ENCODE measurements around the gene KCNMA1.
"Not testable (repeated sequence)": the region's sequence is repeated elsewhere in the genome, so short reads cannot be mapped to it uniquely, and the experiment has no call there.

Gene KCNMA1

GRCh38 chr10:77664008-77664407 is 26.4 kb upstream of the KCNMA1 start:
- H4K8ac ChIP-seq (ENCODE audit: low read length) = no peak overlapping the region
- no peaks in the 10 kb centered on the region for H3K36me3 ChIP-seq (ENCODE audit: control insufficient read depth in 1 of 2, insufficient read depth in 2 of 2, low read depth in 1 of 2, low read length in 2 of 2)
- no peak overlapping the region for H3K18ac ChIP-seq (ENCODE audit: low read depth in 1 of 2, low read length in 2 of 2)
- H3K4me3 ChIP-seq (ENCODE audit: insufficient read depth in 1 of 2, low read depth in 1 of 2, low read length in 2 of 2) = no peak overlapping the region
- H3K4me2 ChIP-seq (ENCODE audit: low read length, poor library complexity, severe bottlenecking) = no peak overlapping the region
- H2BK120ac ChIP-seq (ENCODE audit: low read depth, low read length) = no peak overlapping the region
- H3K79me1 ChIP-seq (replicated peaks; ENCODE audit: low read length, poor library complexity, severe bottlenecking) = no peaks in the 10 kb centered on the region
- H3K27ac ChIP-seq (ENCODE audit: low read length, poor library complexity, severe bottlenecking) = no peak overlapping the region
- no peak overlapping the region for H2BK12ac ChIP-seq (ENCODE audit: low read length in 2 of 2)
- H3K27me3 ChIP-seq (ENCODE audit: control insufficient read depth in 1 of 2, insufficient read depth in 1 of 2, low read length in 2 of 2) = peaks cover 0 to 19% of the 10 kb centered on the region in 2 experiments
- H3K9me3 ChIP-seq (ENCODE audit: control insufficient read depth, low read length) = peaks cover 8% of the 10 kb centered on the region
- H4K91ac ChIP-seq (ENCODE audit: low read length) = no peak overlapping the region
- H2AK5ac ChIP-seq (ENCODE audit: low read length, severe bottlenecking) = no peak overlapping the region
- H2BK15ac ChIP-seq (ENCODE audit: low read depth, poor library complexity, severe bottlenecking) = no peak overlapping the region
- WGBS = no CpG with 5 or more reads among the region's 2 CpGs
- H3K23ac ChIP-seq (ENCODE audit: low read length in 2 of 2) = no peak overlapping the region
- no peak overlapping the region for H3K14ac ChIP-seq (ENCODE audit: low read length in 2 of 2)
- H3K4ac ChIP-seq (ENCODE audit: low read depth in 1 of 2, low read length in 2 of 2) = no peak overlapping the region
- H2AFZ ChIP-seq (ENCODE audit: low read depth, low read length) = no peak overlapping the region
- H3K9ac ChIP-seq (ENCODE audit: low read length) = no peak overlapping the region
- no peak for DNase-seq
- H3K4me1 ChIP-seq (ENCODE audit: control insufficient read depth, insufficient read depth, low read depth, low read length) = peaks cover 2% of the 10 kb centered on the region
- no peak overlapping the region for H2BK5ac ChIP-seq (ENCODE audit: low read depth, low read length, poor library complexity, severe bottlenecking)

GRCh38 chr10:77661674-77662073 is 24.1 kb upstream of the KCNMA1 start:
- no peak overlapping the region for H2BK5ac ChIP-seq (ENCODE audit: low read depth, low read length, poor library complexity, severe bottlenecking)
- no peak overlapping the region for H3K4me2 ChIP-seq (ENCODE audit: low read length, poor library complexity, severe bottlenecking)
- no peak overlapping the region for H2BK120ac ChIP-seq (ENCODE audit: low read depth, low read length)
- H4K91ac ChIP-seq (ENCODE audit: low read length) = no peak overlapping the region
- no peak overlapping the region for H3K4me3 ChIP-seq (ENCODE audit: insufficient read depth in 1 of 2, low read depth in 1 of 2, low read length in 2 of 2)
- no peak overlapping the region for H3K4ac ChIP-seq (ENCODE audit: low read depth in 1 of 2, low read length in 2 of 2)
- no peak for DNase-seq
- no peak overlapping the region for H3K18ac ChIP-seq (ENCODE audit: low read depth in 1 of 2, low read length in 2 of 2)
- H3K27me3 ChIP-seq (ENCODE audit: control insufficient read depth in 1 of 2, insufficient read depth in 1 of 2, low read length in 2 of 2) = peaks cover 0 to 13% of the 10 kb centered on the region in 2 experiments
- H3K79me1 ChIP-seq (replicated peaks; ENCODE audit: low read length, poor library complexity, severe bottlenecking) = no peaks in the 10 kb centered on the region
- no peak overlapping the region for H2BK12ac ChIP-seq (ENCODE audit: low read length in 2 of 2)
- no peak overlapping the region for H3K14ac ChIP-seq (ENCODE audit: low read length in 2 of 2)
- no peak overlapping the region for H3K9ac ChIP-seq (ENCODE audit: low read length)
- no peak overlapping the region for H3K27ac ChIP-seq (ENCODE audit: low read length, poor library complexity, severe bottlenecking)
- H3K4me1 ChIP-seq (ENCODE audit: control insufficient read depth, insufficient read depth, low read depth, low read length) = peaks cover 2% of the 10 kb centered on the region
- H2AFZ ChIP-seq (ENCODE audit: low read depth, low read length) = no peak overlapping the region
- H3K23ac ChIP-seq (ENCODE audit: low read length in 2 of 2) = no peak overlapping the region
- no peaks in the 10 kb centered on the region for H3K36me3 ChIP-seq (ENCODE audit: control insufficient read depth in 1 of 2, insufficient read depth in 2 of 2, low read depth in 1 of 2, low read length in 2 of 2)
- no peak overlapping the region for H2AK5ac ChIP-seq (ENCODE audit: low read length, severe bottlenecking)
- WGBS = 90% methylated on average over 6 of the region's 6 CpGs
- H3K9me3 ChIP-seq (ENCODE audit: control insufficient read depth, low read length) = peaks cover 20% of the 10 kb centered on the region
- no peak overlapping the region for H4K8ac ChIP-seq (ENCODE audit: low read length)
- H2BK15ac ChIP-seq (ENCODE audit: low read depth, poor library complexity, severe bottlenecking) = no peak overlapping the region

- no peak overlapping the region for H2AK5ac ChIP-seq (ENCODE audit: low read length, severe bottlenecking)
Observed at GRCh38 chr10:77661100-77661499, 23.5 kb upstream of the KCNMA1 start.

GRCh38 chr10:77659046-77659670 is 21.6 kb upstream of the KCNMA1 start:
- DNase-seq; H3K14ac ChIP-seq (ENCODE audit: low read length in 2 of 2); H3K4me1 ChIP-seq (ENCODE audit: control insufficient read depth, insufficient read depth, low read depth, low read length); H2AK5ac ChIP-seq (ENCODE audit: low read length, severe bottlenecking); H4K91ac ChIP-seq (ENCODE audit: low read length); H2BK12ac ChIP-seq (ENCODE audit: low read length in 2 of 2); H3K4me3 ChIP-seq (ENCODE audit: insufficient read depth in 1 of 2, low read depth in 1 of 2, low read length in 2 of 2); H2BK5ac ChIP-seq (ENCODE audit: low read depth, low read length, poor library complexity, severe bottlenecking); H3K27me3 ChIP-seq (ENCODE audit: control insufficient read depth in 1 of 2, insufficient read depth in 1 of 2, low read length in 2 of 2); H2BK15ac ChIP-seq (ENCODE audit: low read depth, poor library complexity, severe bottlenecking); H3K9ac ChIP-seq (ENCODE audit: low read length); H4K8ac ChIP-seq (ENCODE audit: low read length); H3K79me1 ChIP-seq (replicated peaks; ENCODE audit: low read length, poor library complexity, severe bottlenecking); H3K27ac ChIP-seq (ENCODE audit: low read length, poor library complexity, severe bottlenecking); H3K18ac ChIP-seq (ENCODE audit: low read depth in 1 of 2, low read length in 2 of 2); H3K4me2 ChIP-seq (ENCODE audit: low read length, poor library complexity, severe bottlenecking); H3K4ac ChIP-seq (ENCODE audit: low read depth in 1 of 2, low read length in 2 of 2); H3K36me3 ChIP-seq (ENCODE audit: control insufficient read depth in 1 of 2, insufficient read depth in 2 of 2, low read depth in 1 of 2, low read length in 2 of 2); H2AFZ ChIP-seq (ENCODE audit: low read depth, low read length); H3K23ac ChIP-seq (ENCODE audit: low read length in 2 of 2): not testable (repeated sequence)
- Histone ChIP-seq H2BK120ac (ENCODE audit: low read depth, low read length) (peak overlapping the region; percentile 81), H3K9me3 (ENCODE audit: control insufficient read depth, low read length) (peaks cover 20% of the 10 kb centered on the region)
- 100% methylated on average over 3 of the region's 3 CpGs for WGBS

More at GRCh38 chr10:77661100-77661499, 23.5 kb upstream of the KCNMA1 start:
- peaks cover 20% of the 10 kb centered on the region for H3K9me3 ChIP-seq (ENCODE audit: control insufficient read depth, low read length)
- no peak for DNase-seq
- H3K27me3 ChIP-seq (ENCODE audit: control insufficient read depth in 1 of 2, insufficient read depth in 1 of 2, low read length in 2 of 2) = peaks cover 0 to 13% of the 10 kb centered on the region in 2 experiments
- no peak overlapping the region for H3K27ac ChIP-seq (ENCODE audit: low read length, poor library complexity, severe bottlenecking)
- H2BK12ac ChIP-seq (ENCODE audit: low read length in 2 of 2) = no peak overlapping the region
- H4K8ac ChIP-seq (ENCODE audit: low read length) = no peak overlapping the region
- no peak overlapping the region for H3K4ac ChIP-seq (ENCODE audit: low read depth in 1 of 2, low read length in 2 of 2)
- no peak overlapping the region for H3K23ac ChIP-seq (ENCODE audit: low read length in 2 of 2)
- H2BK120ac ChIP-seq (ENCODE audit: low read depth, low read length) = no peak overlapping the region
- WGBS = 54% methylated on average over 2 of the region's 3 CpGs
- H3K36me3 ChIP-seq (ENCODE audit: control insufficient read depth in 1 of 2, insufficient read depth in 2 of 2, low read depth in 1 of 2, low read length in 2 of 2) = no peaks in the 10 kb centered on the region
- H2AFZ ChIP-seq (ENCODE audit: low read depth, low read length) = no peak overlapping the region
- H4K91ac ChIP-seq (ENCODE audit: low read length) = no peak overlapping the region
- H2BK15ac ChIP-seq (ENCODE audit: low read depth, poor library complexity, severe bottlenecking) = no peak overlapping the region
- no peak overlapping the region for H3K4me2 ChIP-seq (ENCODE audit: low read length, poor library complexity, severe bottlenecking)
- no peaks in the 10 kb centered on the region for H3K79me1 ChIP-seq (replicated peaks; ENCODE audit: low read length, poor library complexity, severe bottlenecking)
- H3K14ac ChIP-seq (ENCODE audit: low read length in 2 of 2) = no peak overlapping the region
- H3K4me3 ChIP-seq (ENCODE audit: insufficient read depth in 1 of 2, low read depth in 1 of 2, low read length in 2 of 2) = no peak overlapping the region
- H3K9ac ChIP-seq (ENCODE audit: low read length) = no peak overlapping the region
- H3K18ac ChIP-seq (ENCODE audit: low read depth in 1 of 2, low read length in 2 of 2) = no peak overlapping the region
- peaks cover 2% of the 10 kb centered on the region for H3K4me1 ChIP-seq (ENCODE audit: control insufficient read depth, insufficient read depth, low read depth, low read length)
- H2BK5ac ChIP-seq (ENCODE audit: low read depth, low read length, poor library complexity, severe bottlenecking) = no peak overlapping the region

All from mesenchymal stem cell (in vitro differentiated cells and primary cell).